GM18526 (cell line): ENCODE data around the gene TUFT1.

Experiments
- POLR2A ChIP-seq: IDR thresholded peaks from 3 replicates; pipeline ENCODE4 v1.6.1; 2011; ENCODE audit not compliant: insufficient read length; ENCODE audit errors: extremely low read depth

TUFT1 gene

DNA sequence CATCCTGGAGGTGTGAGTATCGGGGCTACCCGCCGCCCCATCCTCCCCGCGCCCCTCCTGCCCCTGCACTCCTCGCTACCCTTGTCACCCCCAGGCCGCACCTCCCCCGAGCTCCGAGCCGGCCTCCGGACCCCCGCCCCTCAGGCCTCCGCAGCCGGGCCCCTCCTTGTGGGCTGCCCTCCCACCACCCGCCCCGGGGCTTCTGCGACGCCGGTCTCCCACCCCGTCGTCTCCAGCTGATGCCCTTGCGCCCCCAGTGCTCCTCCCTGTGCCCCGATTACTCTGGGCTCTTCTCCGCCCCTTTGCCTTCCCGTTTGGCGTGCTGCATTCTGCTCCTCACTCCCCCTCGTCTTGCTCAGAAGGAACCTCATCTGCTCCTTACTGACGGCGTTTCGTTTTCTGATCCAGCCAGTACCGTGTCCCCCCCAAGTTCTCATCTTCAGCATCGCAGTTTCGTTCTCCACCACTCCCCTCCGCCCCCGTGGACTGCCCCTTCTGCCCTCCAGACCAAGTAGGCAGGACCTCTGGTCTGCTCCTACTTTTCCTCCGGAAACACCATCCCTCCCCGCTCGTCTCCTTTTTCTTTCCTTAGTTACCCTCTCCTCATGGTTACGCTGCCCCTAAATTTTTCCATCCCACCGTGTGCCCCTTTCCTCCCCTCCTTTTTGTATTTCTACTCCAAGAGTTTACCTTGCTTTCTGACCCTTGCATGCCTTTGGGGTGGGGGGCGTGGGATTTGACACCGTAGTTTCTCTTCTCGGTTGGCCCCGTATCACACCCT, 72.6 kb downstream of the TUFT1 start:
- no peak for TF ChIP-seq POLR2A

- TF ChIP-seq POLR2A, result no peak
Measured at GRCh38 chr1:151613282-151613780, 73.2 kb downstream of the TUFT1 start.

DNA sequence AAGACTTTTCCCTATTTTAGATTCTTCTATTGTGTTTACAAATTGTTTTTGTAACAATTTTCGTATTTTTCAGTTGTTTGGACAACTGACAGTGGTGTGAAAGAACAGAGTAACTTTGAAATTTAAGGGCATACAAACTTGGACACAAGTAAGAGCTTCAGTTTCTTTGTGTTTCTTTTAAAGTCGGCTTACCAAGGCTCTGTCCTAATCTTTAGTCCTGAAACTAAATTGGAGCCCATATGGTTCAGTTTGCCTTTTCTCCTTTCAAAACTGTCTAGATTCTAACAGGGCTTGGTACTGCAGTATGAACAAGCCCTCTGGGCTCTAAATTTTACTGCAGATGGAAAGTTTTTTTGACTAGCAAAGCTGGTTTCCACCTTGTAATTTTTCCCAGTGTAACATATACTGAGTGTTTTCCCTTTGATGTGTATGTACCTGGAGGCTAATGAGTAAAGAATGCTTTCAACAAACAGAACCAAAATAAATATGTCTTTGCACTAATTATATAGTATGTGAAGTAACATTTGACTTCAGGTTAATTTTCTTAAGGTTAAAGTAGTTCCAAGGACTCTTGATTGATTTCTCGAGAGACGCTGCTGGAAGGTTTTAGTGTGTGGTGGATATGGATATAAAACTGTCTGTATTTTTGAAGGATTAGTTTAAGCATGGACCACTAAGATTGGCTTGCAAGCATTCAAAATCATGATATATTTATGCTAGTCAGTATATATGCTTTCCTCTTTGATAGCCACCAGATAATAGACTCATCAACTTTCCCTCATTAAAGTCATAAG, 75.8 kb downstream of the TUFT1 start:
- TF ChIP-seq POLR2A, result no peak

GRCh38 chr1:151616505-151616849, 76.4 kb downstream of the TUFT1 start:
- no peak for TF ChIP-seq POLR2A

DNA sequence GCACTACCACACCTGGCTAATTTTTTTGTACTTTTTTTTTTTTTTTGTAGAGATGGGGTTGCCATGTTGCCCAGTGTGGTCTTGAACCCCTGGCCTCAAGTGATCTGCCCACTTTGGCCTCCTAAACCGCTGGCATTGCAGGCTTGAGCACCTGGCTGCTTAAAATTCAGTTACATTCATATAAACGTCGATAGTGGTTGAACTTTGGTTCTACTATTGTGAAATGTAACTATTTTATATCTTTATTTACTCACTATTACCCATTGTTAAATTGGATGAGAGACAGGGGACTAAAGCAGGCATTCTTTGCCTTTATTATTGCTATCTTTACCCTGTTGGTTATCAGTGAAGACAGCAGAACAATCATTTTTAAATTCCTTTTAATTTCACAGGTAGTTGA, 77.9 kb downstream of the TUFT1 start:
- TF ChIP-seq POLR2A, result no peak

DNA sequence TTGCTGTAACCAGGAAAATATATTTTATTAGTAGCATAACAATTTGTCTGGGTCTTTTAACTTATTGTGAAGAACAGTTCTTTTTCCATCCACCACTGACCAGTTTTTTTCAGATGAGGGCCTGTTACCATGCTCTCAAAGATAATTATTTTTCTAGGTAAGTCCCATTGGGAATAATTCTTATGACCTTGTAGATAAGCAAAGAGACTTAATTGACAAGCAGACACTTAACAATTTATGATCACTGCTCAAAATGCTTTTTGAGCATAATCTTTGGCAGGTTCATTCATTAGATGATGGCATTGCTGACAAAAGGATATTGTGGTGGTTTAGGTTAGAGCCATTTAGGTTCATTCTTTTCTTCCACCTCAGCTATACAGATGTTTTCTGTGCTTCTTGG, 78.4 kb downstream of the TUFT1 start:
- no peak for TF ChIP-seq POLR2A

DNA sequence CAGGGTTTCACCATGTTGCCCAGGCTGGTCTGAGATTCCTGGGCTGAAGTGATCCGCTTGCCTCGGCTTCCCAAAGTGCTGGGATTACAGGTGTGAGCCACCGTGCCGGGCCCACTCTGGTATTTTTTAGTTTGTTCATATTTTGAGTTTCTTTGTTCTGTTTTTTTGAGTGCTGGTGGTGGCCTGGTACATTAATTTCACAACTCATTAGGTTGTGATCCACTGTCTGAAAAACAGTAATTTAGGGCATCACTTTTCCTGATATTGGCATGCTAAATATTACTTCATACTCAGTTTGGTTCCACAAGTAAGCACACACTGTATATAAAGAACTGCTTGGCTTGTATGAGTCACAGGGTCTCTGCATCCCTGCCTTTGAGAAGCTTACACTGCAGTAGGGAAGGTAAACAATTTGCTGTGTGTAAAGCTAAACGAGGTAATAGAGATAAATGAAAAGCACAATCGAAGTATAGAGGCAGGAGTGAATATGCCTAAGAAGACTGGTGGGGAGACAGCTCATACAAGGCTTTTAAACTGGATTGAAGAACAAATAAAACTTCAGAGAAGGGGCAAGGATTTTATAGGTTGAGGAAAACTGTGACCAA, 79.5 kb downstream of the TUFT1 start:
- TF ChIP-seq POLR2A, result no peak

DNA sequence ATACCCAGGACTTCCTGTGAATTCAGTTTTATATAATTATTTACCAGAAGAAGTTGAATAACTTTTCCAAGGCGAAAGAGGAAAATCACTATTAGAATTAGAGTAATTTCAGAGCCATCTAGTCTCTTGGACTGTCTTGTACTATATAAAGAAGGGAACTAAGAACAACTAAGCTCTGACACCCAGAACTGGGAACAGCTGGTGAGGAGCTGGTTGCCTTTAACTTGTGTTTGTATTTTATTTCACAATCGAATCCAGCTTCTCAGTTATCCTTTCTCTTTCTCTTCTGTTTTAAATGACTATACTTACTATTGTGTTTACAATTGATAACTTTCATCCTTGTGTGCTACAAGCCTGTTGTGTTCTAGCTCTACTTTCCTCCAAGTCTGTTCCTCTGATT, 80.2 kb downstream of the TUFT1 start:
- TF ChIP-seq POLR2A, result no peak

- no peak for TF ChIP-seq POLR2A
Measured at GRCh38 chr1:151621351-151621750, 81.2 kb downstream of the TUFT1 start.

DNA sequence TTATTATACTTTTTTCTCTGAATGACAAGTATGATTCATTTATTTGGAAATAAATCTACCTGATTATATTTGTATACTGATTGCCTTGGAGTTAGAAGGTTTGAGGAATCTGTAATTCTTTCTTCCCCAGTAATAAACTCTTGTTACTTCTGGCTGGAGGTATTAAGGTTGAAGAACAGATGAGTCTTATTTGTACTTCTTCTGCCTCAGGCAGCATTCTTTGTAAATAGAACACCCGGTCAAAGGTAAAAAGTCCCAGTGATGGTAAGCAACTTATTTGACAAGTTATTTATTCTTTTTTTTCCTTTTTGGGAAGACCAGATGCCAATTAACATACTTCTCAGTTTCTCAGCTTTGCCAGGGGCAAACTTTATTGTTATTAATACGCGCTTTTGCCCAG, 84.7 kb downstream of the TUFT1 start:
- no peak for TF ChIP-seq POLR2A

DNA sequence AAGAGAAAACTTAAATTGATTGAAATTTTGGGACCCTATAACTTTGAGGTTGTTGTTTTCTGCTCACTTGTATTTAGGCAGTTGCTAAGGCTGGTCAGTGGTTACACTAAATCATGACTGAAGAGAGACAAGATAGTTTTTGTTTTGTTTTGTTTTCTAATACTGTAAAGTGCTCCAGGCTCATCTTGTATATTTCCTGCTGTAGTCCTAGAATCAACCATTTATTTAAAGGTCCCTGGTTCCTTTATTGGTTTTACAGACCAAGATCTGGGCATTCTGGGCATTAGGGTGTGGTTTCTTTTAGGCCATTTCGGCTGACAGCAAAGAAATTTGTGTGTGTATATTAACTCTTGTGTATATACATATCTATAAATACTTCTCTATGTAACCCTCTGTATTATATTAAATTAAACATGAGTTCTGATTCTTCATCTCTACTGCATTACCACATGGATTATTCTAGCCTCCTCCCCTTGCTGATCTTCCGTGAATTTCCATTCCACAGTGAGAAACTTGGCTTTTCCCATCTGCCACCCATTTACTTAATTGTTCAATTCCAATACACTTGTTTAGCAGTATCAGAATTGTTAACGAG, 86.7 kb downstream of the TUFT1 start:
- TF ChIP-seq POLR2A, result no peak

DNA sequence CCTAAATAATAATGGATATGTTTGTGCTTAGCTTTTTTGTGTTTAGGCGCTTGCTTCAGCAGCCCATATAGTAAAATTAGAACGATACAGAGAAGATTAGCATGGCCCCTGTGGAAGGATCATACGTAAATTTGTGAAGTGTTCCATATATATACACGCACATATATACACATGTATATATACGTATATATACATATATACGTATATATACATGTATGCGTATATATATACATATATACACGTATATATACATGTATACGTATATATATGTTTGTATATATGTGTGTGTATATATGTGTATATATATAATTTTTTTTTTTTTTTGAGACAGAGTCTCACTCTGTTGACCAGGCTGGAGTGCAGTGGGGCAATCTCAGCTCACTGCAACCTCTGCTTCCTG, 89.2 kb downstream of the TUFT1 start:
- no peak for TF ChIP-seq POLR2A
